ENCODE results near the gene DNAH14.

GRCh38 chr1:225242611-225243010 is 313.1 kb downstream of the DNAH14 start:
- TF ChIP-seq POLR2AphosphoS5 (IDR thresholded peaks at IDR 0.05) (no peak), CTCF (IDR thresholded peaks at IDR 0.05) (no peak), POLR2A (IDR thresholded peaks at IDR 0.05) (no peak)
